ENCODE data around the gene FAM9A. TPM values are rescaled to one million over a fixed set of nuclear protein-coding genes. Genes with fewer than 3 reads are reported as not detected.
A peak's percentile ranks its signal among the peaks of the same experiment; 100 is the strongest.
"Not testable (repeated sequence)": the region's sequence is repeated elsewhere in the genome, so short reads cannot be mapped to it uniquely, and the experiment has no call there.

FAM9A gene
- total RNA-seq, 3 donors from 2014 or later (not counting 1 experiment from before 2014, with no cell fraction given), result not detected

GRCh38 chrX:8773117-8773516, 28.1 kb downstream of the FAM9A start:
- peak overlapping the region; percentile 65 to 73 for H3K27ac Mint-ChIP-seq
- intact Hi-C loops (cut with micrococcal nuclease), result no loop called here
- H3K4me3 Mint-ChIP-seq, result no peak overlapping the region
- WGBS (ENCODE audit: insufficient coverage), result 10% methylated on average over 4 of the region's 5 CpGs
- H3K4me1 ChIP-seq (ENCODE audit: control insufficient read depth, insufficient read depth, low read length), result peaks cover 14% of the 10 kb centered on the region
- no peaks in the 10 kb centered on the region for H3K36me3 ChIP-seq (ENCODE audit: control insufficient read depth, insufficient read depth, low read length)
- peaks cover 9 to 17% of the 10 kb centered on the region in 2 donors for H3K4me1 Mint-ChIP-seq
- H3K27me3 ChIP-seq (ENCODE audit: control insufficient read depth, insufficient read depth, low read length), result no peaks in the 10 kb centered on the region
- DNase-seq (peak in 1 of 2 donors; percentile 3), ATAC-seq (peak in 2 of 3 donors; percentile 50 to 71)
- H3K27ac ChIP-seq (ENCODE audit: low read length), result peak overlapping the region; percentile 37
- TF ChIP-seq CTCF (IDR thresholded peaks at IDR 0.05), result no peak
- peaks cover 4% of the 10 kb centered on the region for H3K9me3 ChIP-seq (ENCODE audit: control insufficient read depth, insufficient read depth, low read length)
- peaks cover 4 to 13% of the 10 kb centered on the region in 2 donors for H3K9me3 Mint-ChIP-seq
- peaks cover 10% of the 10 kb centered on the region for H3K36me3 Mint-ChIP-seq
- peaks cover 0 to 5% of the 10 kb centered on the region in 2 donors for H3K27me3 Mint-ChIP-seq (ENCODE audit: low read depth in 2 of 2)
- H3K4me3 ChIP-seq (ENCODE audit: low read length), result no peak overlapping the region

- 88% methylated on average over 1 of the region's 2 CpGs for WGBS (ENCODE audit: insufficient coverage)
- H3K36me3 Mint-ChIP-seq, result no peaks in the 10 kb centered on the region
- ATAC-seq (no peak), DNase-seq (no peak)
- intact Hi-C loops (cut with micrococcal nuclease), result no loop called here
- no peak for TF ChIP-seq CTCF (IDR thresholded peaks at IDR 0.05)
- H3K27me3 ChIP-seq (ENCODE audit: control insufficient read depth, insufficient read depth, low read length), result no peaks in the 10 kb centered on the region
- no peaks in the 10 kb centered on the region for H3K4me1 Mint-ChIP-seq
- H3K9me3 Mint-ChIP-seq, result no peaks in the 10 kb centered on the region
- no peak overlapping the region for H3K4me3 ChIP-seq (ENCODE audit: low read length)
- H3K4me1 ChIP-seq (ENCODE audit: control insufficient read depth, insufficient read depth, low read length), result no peaks in the 10 kb centered on the region
- no peaks in the 10 kb centered on the region for H3K9me3 ChIP-seq (ENCODE audit: control insufficient read depth, insufficient read depth, low read length)
- no peak overlapping the region for H3K27ac Mint-ChIP-seq
- H3K27ac ChIP-seq (ENCODE audit: low read length), result no peak overlapping the region
- H3K4me3 Mint-ChIP-seq, result no peak overlapping the region
- peaks cover 8 to 39% of the 10 kb centered on the region in 2 donors for H3K27me3 Mint-ChIP-seq (ENCODE audit: low read depth in 2 of 2)
- no peaks in the 10 kb centered on the region for H3K36me3 ChIP-seq (ENCODE audit: control insufficient read depth, insufficient read depth, low read length)
These were observed 41.2 kb downstream of the FAM9A start for GRCh38 chrX:8760021-8760420.

- H3K27me3 Mint-ChIP-seq (ENCODE audit: low read depth in 2 of 2), result peaks cover 5 to 39% of the 10 kb centered on the region in 2 donors
- intact Hi-C loops (cut with micrococcal nuclease), result loop anchor here (10.0 kb wide), 1 partner anchor 1236 kb away; no protein-coding TSS in a partner anchor
- not testable (repeated sequence) for H3K27me3 ChIP-seq (ENCODE audit: control insufficient read depth, insufficient read depth, low read length); ATAC-seq; H3K27ac ChIP-seq (ENCODE audit: low read length); H3K4me3 Mint-ChIP-seq; DNase-seq; H3K4me1 Mint-ChIP-seq; H3K4me3 ChIP-seq (ENCODE audit: low read length); H3K4me1 ChIP-seq (ENCODE audit: control insufficient read depth, insufficient read depth, low read length); H3K36me3 Mint-ChIP-seq; H3K9me3 Mint-ChIP-seq; H3K36me3 ChIP-seq (ENCODE audit: control insufficient read depth, insufficient read depth, low read length); H3K9me3 ChIP-seq (ENCODE audit: control insufficient read depth, insufficient read depth, low read length); H3K27ac Mint-ChIP-seq
- WGBS (ENCODE audit: insufficient coverage), result 67% methylated on average over 1 of the region's 5 CpGs
These were observed 42.5 kb downstream of the FAM9A start for GRCh38 chrX:8758706-8759105.

GRCh38 chrX:8757609-8758389, 43.4 kb downstream of the FAM9A start:
- H3K36me3 ChIP-seq (ENCODE audit: control insufficient read depth, insufficient read depth, low read length); H3K27ac ChIP-seq (ENCODE audit: low read length); ATAC-seq; H3K36me3 Mint-ChIP-seq; H3K27me3 ChIP-seq (ENCODE audit: control insufficient read depth, insufficient read depth, low read length); H3K4me1 Mint-ChIP-seq; H3K27ac Mint-ChIP-seq; H3K4me1 ChIP-seq (ENCODE audit: control insufficient read depth, insufficient read depth, low read length); DNase-seq; H3K4me3 Mint-ChIP-seq; H3K9me3 Mint-ChIP-seq; H3K9me3 ChIP-seq (ENCODE audit: control insufficient read depth, insufficient read depth, low read length); H3K4me3 ChIP-seq (ENCODE audit: low read length): not testable (repeated sequence)
- 92% methylated on average over 2 of the region's 7 CpGs for WGBS (ENCODE audit: insufficient coverage)
- intact Hi-C loops (cut with micrococcal nuclease), result loop anchor here (10.0 kb wide), 1 partner anchor 1237 kb away; no protein-coding TSS in a partner anchor
- H3K27me3 Mint-ChIP-seq (ENCODE audit: low read depth in 2 of 2), result peaks cover 0 to 39% of the 10 kb centered on the region in 2 donors

Data from natural killer cell (primary cell).